SW 1271 (cell line): ENCODE results near the gene FOCAD.

Experiments used
- DNase-seq, 2 experiments: peaks; one replicate each; lab custom pipeline; 2025; lab: John Stamatoyannopoulos, UW

Gene FOCAD

GRCh38 chr9:20788526-20789451, 104.7 kb downstream of the FOCAD start:
- DNase-seq = no peak

GRCh38 chr9:20790721-20791120, 106.7 kb downstream of the FOCAD start:
- DNase-seq = no peak

GRCh38 chr9:20791682-20792081, 107.6 kb downstream of the FOCAD start:
- no peak for DNase-seq

GRCh38 chr9:20804489-20805250, 120.6 kb downstream of the FOCAD start:
- DNase-seq = no peak

GRCh38 chr9:20805766-20806165, 121.7 kb downstream of the FOCAD start:
- DNase-seq = no peak

- DNase-seq = no peak
Measured at GRCh38 chr9:20808002-20808401, 123.9 kb downstream of the FOCAD start.

GRCh38 chr9:20811872-20812271, 127.8 kb downstream of the FOCAD start:
- no peak for DNase-seq

- DNase-seq = no peak
Measured at GRCh38 chr9:20815923-20816703, 132.1 kb downstream of the FOCAD start.

GRCh38 chr9:20823051-20823450, 139.0 kb downstream of the FOCAD start:
- no peak for DNase-seq

GRCh38 chr9:20831028-20831427, 147.0 kb downstream of the FOCAD start:
- no peak for DNase-seq

- DNase-seq = no peak
Measured at GRCh38 chr9:20832775-20833174, 148.7 kb downstream of the FOCAD start.

- no peak for DNase-seq
Measured at GRCh38 chr9:20835377-20836286, 151.6 kb downstream of the FOCAD start.

GRCh38 chr9:20837166-20837565, 153.1 kb downstream of the FOCAD start:
- DNase-seq = no peak

- no peak for DNase-seq
Measured at GRCh38 chr9:20838218-20838617, 154.2 kb downstream of the FOCAD start.

- DNase-seq = no peak
Measured at GRCh38 chr9:20844916-20845315, 160.9 kb downstream of the FOCAD start.

GRCh38 chr9:20848490-20848889, 164.4 kb downstream of the FOCAD start:
- DNase-seq = no peak

- no peak for DNase-seq
Measured at GRCh38 chr9:20853866-20854265, 169.8 kb downstream of the FOCAD start.

GRCh38 chr9:20854444-20854843, 170.4 kb downstream of the FOCAD start:
- DNase-seq = no peak

- no peak for DNase-seq
Measured at GRCh38 chr9:20863945-20864344, 179.9 kb downstream of the FOCAD start.

GRCh38 chr9:20865347-20865746, 181.3 kb downstream of the FOCAD start:
- DNase-seq = no peak

- no peak for DNase-seq
Measured at GRCh38 chr9:20870115-20870514, 186.1 kb downstream of the FOCAD start.
